Rectal smooth muscle tissue (tissue), 1 donor: Measurements from ENCODE around the gene BLTP3A.
"Not testable (repeated sequence)": the region's sequence is repeated elsewhere in the genome, so short reads cannot be mapped to it uniquely, and the experiment has no call there.

Source experiments
- H3K27ac ChIP-seq: one replicate; pipeline ENCODE4 v1.7.0; 2013; ENCODE audit warnings: low read depth, low read length, inconsistent platforms
- H3K27me3 ChIP-seq: one replicate; pipeline ENCODE4 v1.7.0; 2013; ENCODE audit warnings: low read length; ENCODE audit not compliant: control insufficient read depth, insufficient read depth
- H3K36me3 ChIP-seq: one replicate; pipeline ENCODE4 v1.7.0; 2013; ENCODE audit warnings: low read length; ENCODE audit not compliant: control insufficient read depth, insufficient read depth
- H3K4me1 ChIP-seq: one replicate; pipeline ENCODE4 v1.7.0; 2013; ENCODE audit warnings: low read length; ENCODE audit not compliant: control insufficient read depth, insufficient read depth
- H3K4me3 ChIP-seq: one replicate; pipeline ENCODE4 v1.7.0; 2013; ENCODE audit warnings: low read length
- H3K9ac ChIP-seq: one replicate; pipeline ENCODE4 v1.7.0; 2013; ENCODE audit warnings: low read length

Gene BLTP3A

DNA sequence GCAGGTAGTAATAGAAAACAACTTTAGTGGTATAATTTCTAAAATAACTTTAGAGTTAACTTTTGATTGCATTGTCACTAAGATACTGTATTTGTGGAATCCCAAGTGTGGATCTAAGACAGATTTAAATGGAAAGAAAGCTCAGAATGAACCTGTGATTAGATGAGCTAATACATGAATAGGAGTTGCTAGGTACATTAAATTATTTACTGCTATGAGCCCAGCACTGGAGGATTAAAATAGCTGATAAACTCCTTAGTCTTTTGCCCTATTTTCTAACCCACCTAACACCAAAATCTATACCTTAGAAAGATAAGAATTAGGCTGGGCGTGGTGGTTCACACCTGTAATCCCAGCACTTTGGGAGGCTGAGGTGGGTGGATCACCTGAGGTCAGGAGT is 23.7 kb upstream of the BLTP3A start:
- Histone ChIP-seq H3K36me3 (peaks cover 23% of the 10 kb centered on the region), H3K27ac (no peak overlapping the region), H3K9ac (no peak overlapping the region), H3K27me3 (no peaks in the 10 kb centered on the region), H3K4me1 (no peaks in the 10 kb centered on the region), H3K4me3 (no peak overlapping the region)

DNA sequence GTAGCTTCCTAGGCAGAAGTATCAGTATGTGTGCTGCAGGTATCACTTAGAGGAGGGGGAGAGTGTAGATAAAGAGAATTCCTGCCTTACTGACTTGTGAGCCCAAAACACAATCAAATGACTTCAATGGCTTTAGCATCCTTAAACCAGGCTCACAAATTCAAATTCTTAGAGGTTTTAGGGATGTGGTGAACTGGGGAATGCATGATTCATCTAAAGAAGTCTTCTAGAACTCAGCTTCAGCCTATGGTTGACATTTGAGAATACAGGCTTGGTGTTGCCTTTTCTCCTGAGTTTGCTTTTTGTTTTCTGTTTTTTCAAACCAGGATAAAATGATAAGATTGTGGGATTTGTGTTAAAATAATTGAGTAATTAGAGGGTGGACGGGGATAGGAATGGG is 20.2 kb upstream of the BLTP3A start:
- H3K4me1 ChIP-seq: no peaks in the 10 kb centered on the region
- no peak overlapping the region for H3K27ac ChIP-seq
- H3K9ac ChIP-seq: no peak overlapping the region
- H3K27me3 ChIP-seq: no peaks in the 10 kb centered on the region
- no peak overlapping the region for H3K4me3 ChIP-seq
- peaks cover 18% of the 10 kb centered on the region for H3K36me3 ChIP-seq

DNA sequence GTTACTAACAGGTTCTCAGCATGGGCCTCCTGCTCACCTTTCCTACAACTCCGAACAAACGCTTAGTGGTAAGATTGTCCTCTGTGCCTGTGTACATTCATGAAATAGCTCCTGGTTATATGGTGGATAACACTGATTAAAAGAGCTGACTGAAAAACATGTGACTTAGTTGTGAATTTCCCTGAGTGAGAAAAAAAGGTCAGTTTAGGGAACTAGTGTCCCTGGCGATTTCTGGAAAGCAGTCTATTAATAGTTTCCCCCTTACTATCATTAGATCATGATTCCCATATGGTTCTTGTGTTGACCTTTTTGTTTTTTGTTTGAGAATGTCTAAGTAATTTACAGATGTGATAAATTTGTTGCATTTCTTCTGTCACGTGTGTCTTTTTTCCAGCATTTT is 18.9 kb upstream of the BLTP3A start:
- Histone ChIP-seq H3K36me3 (peaks cover 18% of the 10 kb centered on the region), H3K27me3 (no peaks in the 10 kb centered on the region), H3K4me3 (no peak overlapping the region), H3K9ac (no peak overlapping the region), H3K27ac (no peak overlapping the region), H3K4me1 (no peaks in the 10 kb centered on the region)

DNA sequence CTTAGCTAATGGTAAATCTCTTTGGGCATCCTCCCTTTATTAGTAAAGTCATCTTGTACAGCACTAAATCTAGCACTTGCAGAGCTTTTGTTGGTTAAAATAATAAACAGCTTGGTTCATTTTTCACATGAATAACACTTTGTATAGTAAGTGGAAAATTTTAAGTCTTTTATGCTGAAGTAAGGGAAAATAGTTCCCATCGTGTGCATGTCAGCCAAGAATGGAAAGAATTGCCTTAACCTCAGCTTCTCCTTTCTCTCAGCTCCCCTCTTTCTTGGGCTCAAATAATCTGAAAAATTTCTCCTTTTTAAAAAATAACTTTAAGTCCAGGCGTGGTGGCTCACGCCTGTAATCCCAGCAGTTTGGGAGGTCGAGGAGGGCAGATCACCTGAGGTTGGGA is 18.0 kb upstream of the BLTP3A start:
- H3K36me3 ChIP-seq: peaks cover 13% of the 10 kb centered on the region
- H3K4me3 ChIP-seq: no peak overlapping the region
- H3K4me1 ChIP-seq: no peaks in the 10 kb centered on the region
- H3K27me3 ChIP-seq: no peaks in the 10 kb centered on the region
- no peak overlapping the region for H3K27ac ChIP-seq
- H3K9ac ChIP-seq: no peak overlapping the region

DNA sequence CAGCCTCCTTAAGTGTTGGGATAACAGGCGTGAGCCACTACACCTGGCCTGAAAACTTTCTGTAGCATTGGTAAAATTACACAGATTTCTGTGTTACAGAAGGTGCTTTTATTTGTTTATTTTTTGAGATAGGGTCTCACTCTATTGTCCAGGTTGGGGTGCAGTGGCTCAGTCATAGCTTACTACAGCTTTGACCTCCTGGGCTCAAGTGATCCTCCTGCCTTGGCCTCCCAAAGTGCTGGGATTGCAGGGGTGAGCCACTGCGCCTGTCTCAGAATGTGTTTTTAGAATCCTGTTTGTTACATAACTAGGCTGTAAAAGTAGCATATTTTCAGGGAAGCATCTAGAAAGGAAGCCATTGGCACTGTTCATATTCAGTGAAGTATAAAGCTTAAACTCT is 16.9 kb upstream of the BLTP3A start:
- Histone ChIP-seq H3K27ac (no peak overlapping the region), H3K4me3 (no peak overlapping the region), H3K36me3 (peaks cover 12% of the 10 kb centered on the region), H3K4me1 (no peaks in the 10 kb centered on the region), H3K27me3 (no peaks in the 10 kb centered on the region), H3K9ac (no peak overlapping the region)

DNA sequence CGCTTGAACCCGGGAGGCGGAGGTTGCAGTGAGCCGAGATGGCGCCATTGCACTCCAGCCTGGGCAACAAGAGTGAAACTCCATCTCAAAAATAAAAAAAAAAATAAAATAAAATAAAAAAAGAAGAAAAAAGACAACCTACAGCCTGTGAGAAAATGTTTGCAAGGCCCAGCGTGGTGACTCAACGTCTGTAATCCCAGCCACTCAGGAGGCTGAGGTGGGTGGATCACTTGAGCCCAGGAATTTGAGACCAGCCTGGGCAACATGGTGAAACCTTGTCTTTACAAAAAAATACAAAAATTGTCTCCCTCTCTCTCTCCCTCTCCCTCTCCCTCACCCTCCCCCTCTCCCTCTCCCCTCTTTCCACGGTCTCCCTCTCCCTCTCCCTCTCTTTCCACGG is 6.5 kb upstream of the BLTP3A start:
- H3K27me3 ChIP-seq, H3K4me3 ChIP-seq, H3K9ac ChIP-seq, H3K36me3 ChIP-seq, H3K4me1 ChIP-seq, H3K27ac ChIP-seq: not testable (repeated sequence)

DNA sequence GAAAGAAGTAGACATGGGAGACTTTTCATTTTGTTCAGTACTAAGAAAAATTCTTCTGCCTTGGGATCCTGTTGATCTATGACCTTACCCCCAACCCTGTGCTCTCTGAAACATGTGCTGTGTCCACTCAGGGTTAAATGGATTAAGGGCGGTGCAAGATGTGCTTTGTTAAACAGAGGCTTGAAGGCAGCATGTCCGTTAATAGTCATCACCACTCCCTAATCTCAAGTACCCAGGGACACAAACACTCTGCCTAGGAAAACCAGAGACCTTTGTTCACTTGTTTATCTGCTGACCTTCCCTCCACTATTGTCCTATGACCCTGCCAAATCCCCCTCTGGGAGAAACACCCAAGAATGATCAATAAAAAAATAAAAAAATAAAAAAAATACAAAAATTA is 4.7 kb upstream of the BLTP3A start:
- not testable (repeated sequence) for H3K36me3 ChIP-seq, H3K9ac ChIP-seq

DNA sequence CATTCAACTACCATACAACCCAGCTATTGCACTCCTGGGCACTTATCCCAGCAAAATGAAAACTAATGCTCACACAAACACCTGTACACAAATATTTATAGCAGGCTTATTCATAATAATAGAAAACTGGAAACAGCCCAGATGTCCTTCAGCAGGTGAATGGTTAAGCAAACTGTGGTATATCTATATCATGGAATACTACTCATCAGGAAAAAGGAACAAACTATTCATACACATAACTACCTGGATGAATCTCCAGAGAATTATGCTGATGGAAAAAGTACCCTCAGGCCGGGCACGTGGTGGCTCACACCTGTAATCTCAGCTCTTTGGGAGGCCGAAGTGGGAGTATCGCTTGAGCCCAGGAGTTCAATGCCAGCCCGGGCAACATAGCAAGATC is 3.8 kb upstream of the BLTP3A start:
- Histone ChIP-seq H3K4me1 (peaks cover 7% of the 10 kb centered on the region), H3K27me3 (no peaks in the 10 kb centered on the region), H3K9ac (no peak overlapping the region), H3K36me3 (no peaks in the 10 kb centered on the region), H3K4me3 (no peak overlapping the region), H3K27ac (no peak overlapping the region)

More for the DNA sequence above, 4.7 kb upstream of the BLTP3A start:
- H3K27me3 ChIP-seq, H3K27ac ChIP-seq, H3K4me1 ChIP-seq, H3K4me3 ChIP-seq: not testable (repeated sequence)

DNA sequence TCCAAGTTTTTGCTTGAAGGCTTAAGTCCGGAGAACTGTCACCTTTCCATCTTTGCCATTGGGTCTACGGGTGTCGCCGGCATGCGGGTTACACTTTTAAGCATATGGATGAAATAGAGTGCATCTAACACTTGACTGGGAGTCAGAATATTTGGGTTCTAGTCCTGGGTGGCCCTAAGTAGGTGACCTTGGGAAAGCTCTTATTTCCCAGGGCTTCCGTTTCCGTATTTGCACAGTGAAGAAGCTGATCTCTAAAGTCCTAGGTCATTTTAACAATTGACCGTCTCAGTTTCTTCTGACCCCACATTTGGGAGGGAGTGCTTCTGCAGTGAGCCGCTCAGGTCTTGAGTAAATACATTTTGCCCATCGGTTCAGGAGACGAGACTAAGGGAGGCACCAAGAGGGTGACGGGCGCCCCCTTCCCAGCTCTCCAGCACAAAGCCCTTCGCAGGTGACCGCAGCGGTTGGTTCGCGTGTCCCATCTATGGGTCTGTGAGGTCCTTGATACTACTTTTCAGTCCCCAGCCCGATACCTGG is 651 bp upstream of the BLTP3A start:
- H3K27ac ChIP-seq: peak overlapping the region; percentile 64
- peak overlapping the region; percentile 50 for H3K9ac ChIP-seq

DNA sequence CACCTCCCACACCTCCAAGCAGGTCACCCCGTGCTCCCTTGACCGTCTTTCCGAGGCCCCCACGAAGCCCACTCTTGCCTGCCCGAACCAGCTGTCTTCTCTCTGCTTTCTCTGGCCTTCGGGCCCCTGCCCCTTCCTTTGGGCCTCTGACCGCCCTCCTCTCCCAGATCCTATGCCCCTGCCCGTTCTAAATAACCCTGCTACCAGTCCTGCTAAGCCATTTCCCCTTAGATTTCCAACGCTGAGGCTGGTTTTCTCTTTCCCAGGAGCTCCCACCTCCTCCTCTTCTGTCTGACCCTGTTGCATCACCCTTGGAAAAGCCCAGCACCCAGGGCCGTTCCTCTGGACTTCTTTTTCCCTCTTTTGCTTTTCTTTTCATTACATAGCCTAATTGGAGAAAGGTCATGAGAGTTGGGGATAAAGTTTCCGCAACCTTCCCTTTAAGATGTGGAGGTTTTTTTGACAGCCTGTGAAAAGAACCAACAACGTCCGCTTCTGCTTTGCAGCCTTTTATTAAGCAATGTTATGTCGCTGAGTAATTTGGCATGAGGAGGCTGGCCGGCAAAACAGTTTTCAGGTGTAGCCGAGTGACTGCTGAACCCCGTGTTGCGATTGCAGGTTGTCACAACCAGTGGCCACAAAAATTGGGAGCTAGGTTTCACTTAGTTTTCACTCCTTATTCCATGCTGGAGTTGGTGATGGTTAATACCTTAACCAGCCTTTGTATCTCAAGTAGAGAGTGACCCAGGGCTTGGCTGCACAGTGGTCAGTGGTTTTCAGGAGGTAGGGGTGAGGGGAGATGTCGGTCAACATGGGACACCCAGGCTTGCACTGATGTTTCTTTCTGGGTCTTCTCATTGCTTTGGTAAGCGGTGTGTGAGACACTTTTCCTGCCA is 970 bp downstream of the BLTP3A start:
- Histone ChIP-seq H3K9ac (peak overlapping the region; percentile 93), H3K4me1 (peaks cover 9% of the 10 kb centered on the region), H3K36me3 (no peaks in the 10 kb centered on the region), H3K27ac (peak overlapping the region; percentile 73), H3K27me3 (no peaks in the 10 kb centered on the region), H3K4me3 (peak overlapping the region; percentile 69)

More for the DNA sequence above, 651 bp upstream of the BLTP3A start:
- Histone ChIP-seq H3K27me3 (no peaks in the 10 kb centered on the region), H3K4me3 (peak overlapping the region; percentile 69), H3K4me1 (peaks cover 9% of the 10 kb centered on the region), H3K36me3 (no peaks in the 10 kb centered on the region)

DNA sequence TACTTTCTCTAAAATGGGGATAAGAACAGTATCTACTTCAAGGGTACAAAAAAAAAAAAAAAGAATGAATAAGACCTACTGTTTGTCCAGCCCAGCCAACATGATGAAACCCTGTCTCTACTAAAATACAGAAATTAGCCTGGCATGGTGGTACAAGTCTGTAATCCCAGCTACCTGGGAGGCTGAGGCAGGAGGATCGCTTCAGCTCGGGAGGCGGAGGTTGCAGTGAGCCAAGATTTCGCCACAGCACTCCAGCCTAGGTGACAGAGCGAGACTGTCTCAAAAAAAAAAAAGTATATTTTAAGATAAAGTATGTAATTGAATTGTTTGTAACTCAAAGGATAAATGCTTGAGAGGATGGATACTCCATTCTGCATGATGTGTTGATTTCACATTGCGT is 2.0 kb downstream of the BLTP3A start:
- no peak overlapping the region for H3K27ac ChIP-seq
- peaks cover 9% of the 10 kb centered on the region for H3K4me1 ChIP-seq
- no peaks in the 10 kb centered on the region for H3K27me3 ChIP-seq
- no peak overlapping the region for H3K4me3 ChIP-seq
- H3K36me3 ChIP-seq: no peaks in the 10 kb centered on the region
- no peak overlapping the region for H3K9ac ChIP-seq

DNA sequence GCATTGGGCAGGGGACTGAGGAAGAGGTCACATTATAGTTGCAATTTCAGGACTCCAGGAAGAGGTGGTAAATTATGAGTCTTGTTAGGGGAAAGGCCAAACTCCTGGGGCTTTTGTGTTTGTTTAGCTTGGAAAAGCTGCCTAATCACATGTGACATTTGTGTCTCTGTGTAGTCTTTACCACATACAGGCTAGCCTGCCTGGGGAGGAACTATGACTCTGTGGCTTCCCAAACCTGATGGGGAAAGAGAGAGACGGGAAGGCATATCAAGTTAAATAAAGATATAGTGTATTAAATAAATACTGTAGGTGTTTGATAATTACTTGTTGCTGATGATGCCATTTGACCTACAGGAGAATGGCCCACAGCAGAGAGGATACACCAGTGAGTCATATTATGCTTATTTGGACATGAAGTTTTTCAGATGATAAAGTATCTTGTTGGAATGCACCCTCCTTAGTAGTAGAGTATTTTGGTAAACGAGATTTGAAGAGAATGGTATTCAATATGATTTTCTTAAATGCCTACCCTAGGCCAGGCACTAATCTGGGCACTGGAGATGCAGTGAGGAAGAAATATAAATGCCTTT is 4.0 kb downstream of the BLTP3A start:
- Histone ChIP-seq H3K9ac (no peak overlapping the region), H3K4me1 (peaks cover 8% of the 10 kb centered on the region), H3K27ac (no peak overlapping the region), H3K4me3 (no peak overlapping the region), H3K36me3 (no peaks in the 10 kb centered on the region), H3K27me3 (no peaks in the 10 kb centered on the region)
